RPMI8226 (cell line): ENCODE measurements around the gene MED13L.
"Not testable (repeated sequence)": the region's sequence is repeated elsewhere in the genome, so short reads cannot be mapped to it uniquely, and the experiment has no call there.

Experiments used
- DNase-seq: peaks from one replicate; pipeline ENCODE4 v3.0.0-alpha.2; 2015

The MED13L gene

GRCh38 chr12:115998794-115999478, 278.6 kb downstream of the MED13L start:
- DNase-seq, result no peak

DNA sequence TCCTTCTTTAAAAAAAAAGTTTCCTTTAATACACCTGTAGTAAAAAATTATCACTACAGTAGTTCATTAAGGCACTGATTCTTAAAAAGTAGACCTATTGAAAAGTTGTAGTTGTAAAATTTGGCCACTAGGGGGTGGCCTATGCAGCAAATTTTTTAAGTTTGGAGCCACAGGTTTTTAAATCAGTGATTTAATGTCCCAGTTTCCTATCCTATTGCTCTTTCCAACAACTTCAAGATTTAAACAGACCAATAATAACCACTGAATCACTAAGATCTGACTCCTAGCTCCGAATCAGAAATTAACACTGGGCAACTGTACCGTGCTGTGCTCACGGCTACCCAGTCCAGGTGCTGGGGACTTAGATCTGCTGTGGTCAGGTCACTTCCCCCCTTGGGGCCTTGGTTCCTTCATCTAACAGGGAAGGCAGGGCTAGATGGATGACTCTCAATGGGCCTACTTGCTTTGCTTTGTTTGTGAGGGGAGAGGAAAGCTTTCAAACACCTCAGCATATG, 279.3 kb downstream of the MED13L start:
- peak; percentile 51 for DNase-seq

- DNase-seq, result no peak
Measured at GRCh38 chr12:115993737-115994136, 283.8 kb downstream of the MED13L start.

DNA sequence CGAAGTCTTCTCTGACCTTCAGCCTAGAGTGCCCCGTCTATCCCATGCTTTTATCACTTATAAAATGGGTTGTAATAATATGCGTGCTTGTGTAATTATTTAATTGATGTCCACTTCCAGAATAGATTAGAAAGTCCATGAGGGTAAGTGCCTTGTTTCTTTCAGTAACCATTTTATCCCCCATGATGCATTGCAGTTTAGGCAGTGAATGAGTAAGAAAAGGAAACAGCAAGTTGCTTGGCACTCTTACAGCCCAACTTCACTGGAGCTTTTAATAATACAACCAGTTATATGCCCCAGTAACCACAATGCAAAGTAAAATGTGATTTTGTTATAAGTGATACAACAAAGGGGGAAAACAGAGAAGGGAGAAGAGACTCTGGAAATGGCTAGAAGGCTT, 287.3 kb downstream of the MED13L start:
- DNase-seq, result no peak

DNA sequence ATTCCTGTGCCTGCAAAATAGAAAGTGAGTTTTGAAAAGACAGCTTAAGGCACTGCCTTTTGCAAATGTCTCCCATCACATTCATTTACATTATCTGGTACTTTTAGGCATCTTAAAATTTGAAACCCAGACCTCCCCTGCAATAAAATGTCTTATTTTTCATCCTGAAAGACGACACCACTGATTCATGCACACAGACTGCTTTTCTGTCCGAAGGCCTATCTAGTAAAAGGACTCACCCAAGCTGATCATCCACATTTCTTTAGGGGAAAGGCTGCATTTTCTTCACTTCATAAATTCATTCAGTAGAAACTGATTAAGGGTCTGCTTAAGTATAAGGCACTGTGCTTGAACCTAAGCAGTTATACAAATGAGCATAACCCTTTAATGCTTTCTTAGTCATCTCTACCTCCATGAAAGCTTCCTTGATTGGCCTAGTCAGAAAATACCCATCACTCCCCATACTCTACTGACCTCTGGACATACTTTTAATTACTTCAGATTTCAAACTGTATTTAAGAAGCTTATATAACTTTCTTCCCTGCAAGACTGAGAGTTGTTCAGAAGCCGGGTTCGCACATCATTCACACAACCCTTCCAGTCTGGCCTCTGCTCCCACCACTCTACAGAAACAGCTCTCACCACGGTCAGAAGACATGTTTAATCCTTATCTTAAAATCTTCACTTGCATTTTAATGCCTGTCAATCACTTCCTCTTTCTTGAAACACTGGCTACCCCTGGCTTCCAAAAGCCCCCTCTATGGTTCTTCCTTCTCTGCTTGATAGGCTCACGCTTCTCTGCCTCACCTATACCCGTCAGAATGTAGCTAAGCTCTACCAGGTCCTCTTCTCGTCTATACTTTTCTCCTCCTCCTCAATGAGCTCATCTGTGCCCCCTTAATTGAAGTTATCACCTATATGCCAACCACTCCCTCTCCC, 288.6 kb downstream of the MED13L start:
- DNase-seq, result no peak

DNA sequence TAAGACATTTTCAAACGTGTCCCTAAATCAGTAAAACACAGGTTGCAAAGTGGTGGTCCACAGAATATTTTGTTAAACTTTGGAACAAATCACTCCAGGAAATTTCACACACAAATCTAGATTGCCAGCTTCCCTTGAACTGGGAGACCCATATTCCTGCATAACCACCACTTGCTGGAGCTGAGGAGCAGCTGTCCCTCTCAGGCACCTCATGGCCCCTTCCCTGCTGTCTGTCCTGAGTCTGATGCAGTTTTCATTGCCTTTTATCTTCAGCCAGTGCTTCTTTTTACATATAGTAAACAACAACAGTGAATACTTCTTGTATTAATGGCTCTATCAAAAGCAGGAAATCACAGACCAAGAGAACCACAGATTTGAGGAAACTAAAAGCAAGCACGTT, 289.3 kb downstream of the MED13L start:
- DNase-seq, result no peak

GRCh38 chr12:115984616-115985015, 292.9 kb downstream of the MED13L start:
- DNase-seq, result no peak

- DNase-seq, result no peak
Measured at GRCh38 chr12:115983226-115983798, 294.2 kb downstream of the MED13L start.

GRCh38 chr12:115980339-115980738, 297.2 kb downstream of the MED13L start:
- DNase-seq, result no peak

DNA sequence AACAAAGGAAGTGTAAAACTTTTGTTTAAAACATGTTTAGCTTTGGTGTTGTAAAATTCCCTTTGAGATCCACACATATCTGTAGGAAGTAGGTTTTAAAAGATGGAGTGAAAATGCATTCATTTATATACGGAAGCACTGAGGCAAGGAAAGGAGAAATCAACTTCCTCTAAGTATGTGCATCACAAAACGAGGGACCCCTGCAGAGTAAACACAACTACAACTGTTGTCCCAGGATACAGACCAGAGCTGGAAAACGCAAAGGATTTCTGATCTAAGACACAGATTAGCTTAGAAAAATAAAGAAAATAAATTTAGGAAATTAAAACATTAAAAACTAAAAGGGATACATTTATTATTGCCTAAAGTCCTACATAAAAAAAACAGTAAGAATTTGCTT, 297.6 kb downstream of the MED13L start:
- no peak for DNase-seq

GRCh38 chr12:115979351-115979750, 298.1 kb downstream of the MED13L start:
- DNase-seq, result no peak

DNA sequence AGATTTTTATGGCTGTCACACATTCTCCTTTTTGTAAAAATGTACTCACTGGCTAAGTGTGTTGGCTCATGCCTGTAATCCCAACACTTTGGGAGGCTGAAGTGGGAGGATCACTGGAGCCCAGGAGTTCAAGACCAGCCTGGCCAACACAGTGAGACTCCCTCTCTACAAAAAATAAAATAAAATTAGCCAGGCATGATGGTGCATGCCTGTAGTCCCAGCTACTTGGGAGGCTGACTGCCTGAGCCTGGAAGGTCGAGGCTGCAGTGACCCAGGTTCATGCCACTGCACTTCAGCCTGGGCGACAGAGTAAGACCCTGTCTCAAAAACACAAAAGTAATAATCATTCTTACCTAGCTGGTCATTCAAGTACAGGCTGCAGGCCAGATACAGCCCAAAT, 300.7 kb downstream of the MED13L start:
- DNase-seq, result not testable (repeated sequence)

- DNase-seq, result no peak
Measured at GRCh38 chr12:115975411-115975810, 302.1 kb downstream of the MED13L start.

DNA sequence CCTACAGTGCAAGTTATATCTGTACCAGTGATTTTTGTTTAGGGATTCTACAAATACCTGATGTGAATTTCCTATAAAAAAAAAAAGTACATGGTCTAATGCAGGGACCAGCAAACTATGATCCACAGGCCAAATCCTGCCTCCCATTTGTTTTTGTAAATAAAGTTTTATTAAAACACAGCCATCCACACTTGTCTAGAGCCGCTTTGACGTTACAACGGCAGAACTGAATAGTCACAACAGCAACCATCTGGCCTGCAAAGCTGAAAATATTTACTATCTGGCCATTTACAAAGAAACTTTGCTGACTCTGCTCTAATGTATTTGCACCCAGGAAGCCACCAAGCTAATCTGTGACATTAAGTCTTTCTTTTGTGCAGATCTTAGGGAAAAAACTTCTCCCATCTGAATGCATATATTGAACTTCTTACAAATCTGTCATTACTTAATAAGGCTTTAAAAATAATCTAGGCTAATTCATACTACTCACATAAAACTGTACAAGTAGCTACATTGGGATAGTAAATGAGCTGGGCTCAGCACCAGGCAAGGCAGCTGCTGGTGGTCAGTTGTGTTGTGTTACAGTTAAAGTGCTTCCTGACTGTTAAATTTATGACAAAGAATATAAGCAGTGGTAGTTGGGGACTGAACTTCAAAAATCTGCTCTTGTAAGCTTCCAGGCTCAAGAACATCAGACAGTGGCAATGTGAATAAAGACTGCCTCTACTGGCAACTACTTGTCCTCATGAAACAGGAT, 303.3 kb downstream of the MED13L start:
- no peak for DNase-seq

DNA sequence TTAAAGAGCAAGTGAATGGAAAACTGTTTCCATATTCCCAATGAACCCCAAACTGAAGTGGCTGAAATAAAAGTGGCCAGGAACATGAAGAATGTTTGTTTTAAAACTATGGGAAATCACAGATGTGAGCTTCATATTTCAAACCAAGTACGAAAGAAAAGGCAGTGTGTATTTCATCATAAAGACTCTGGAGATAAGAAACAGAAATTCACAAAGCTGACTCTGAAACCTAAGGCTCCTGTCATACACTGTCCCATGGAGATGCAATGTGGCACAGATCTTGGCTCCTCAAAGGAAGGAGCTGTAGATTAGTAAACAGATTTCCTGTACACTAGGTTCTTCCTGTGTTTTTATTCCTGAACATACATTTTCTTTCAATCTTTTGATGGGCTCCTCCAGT, 304.4 kb downstream of the MED13L start:
- DNase-seq, result no peak

DNA sequence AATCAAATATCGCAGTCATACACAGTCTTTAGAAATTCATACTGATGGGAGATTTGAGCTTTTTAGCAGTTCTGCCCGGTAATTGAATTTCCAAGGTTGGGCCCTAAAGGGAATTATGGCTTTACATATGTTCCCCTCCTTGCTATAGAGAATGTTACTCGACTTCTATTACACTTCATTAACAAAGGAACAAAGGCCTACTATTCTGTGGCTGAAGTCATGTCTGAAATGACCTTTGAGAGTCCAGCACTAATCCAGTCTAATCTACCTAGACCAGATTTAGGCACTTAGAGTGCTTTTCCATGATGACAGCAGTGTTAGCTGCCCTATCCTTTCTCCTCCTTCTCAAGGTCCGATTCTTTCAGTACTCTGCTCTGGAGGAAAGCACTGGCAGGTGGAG, 305.3 kb downstream of the MED13L start:
- no peak for DNase-seq

DNA sequence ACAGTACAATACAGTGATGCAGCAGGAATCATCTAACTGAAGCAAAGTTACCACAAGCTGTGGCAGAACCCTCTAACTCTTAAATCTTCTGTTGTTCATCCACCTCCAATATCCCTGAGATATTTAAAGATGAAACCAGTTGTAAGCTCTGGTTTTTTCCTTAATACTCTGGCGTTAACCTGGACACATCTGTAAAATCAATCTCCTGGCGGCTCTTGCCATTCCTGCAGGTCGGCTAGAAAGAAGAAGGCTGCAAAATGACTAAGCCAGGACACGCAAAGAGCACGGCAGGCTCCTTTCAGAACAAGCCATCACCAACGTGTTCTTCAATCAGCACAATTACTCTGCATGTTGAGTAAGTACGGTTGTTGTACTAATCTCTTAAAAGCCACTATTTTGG, 309.3 kb downstream of the MED13L start:
- DNase-seq, result no peak

- DNase-seq, result no peak
Measured at GRCh38 chr12:115966376-115966775, 311.1 kb downstream of the MED13L start.

GRCh38 chr12:115964626-115965025, 312.9 kb downstream of the MED13L start:
- DNase-seq, result no peak

DNA sequence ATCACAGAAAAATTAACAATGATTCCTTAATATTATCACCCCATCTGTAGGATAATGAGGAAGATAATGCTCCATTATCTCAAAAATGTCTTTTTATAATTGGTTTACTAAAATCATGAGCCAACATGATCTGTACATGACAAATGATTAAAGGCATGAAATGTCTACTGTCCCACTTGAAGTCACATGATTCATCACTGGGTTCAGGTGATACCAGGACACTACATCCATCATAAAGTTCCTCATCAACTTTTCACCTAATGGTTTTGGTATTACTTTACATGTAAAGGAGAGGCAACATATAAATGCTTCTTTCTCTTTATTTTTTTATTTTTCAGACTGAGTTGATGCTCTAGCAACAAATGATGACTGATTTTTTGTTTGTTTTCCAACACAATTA, 313.3 kb downstream of the MED13L start:
- DNase-seq, result no peak

- no peak for DNase-seq
Measured at GRCh38 chr12:115962216-115962615, 315.3 kb downstream of the MED13L start.

GRCh38 chr12:115960868-115961802, 316.4 kb downstream of the MED13L start:
- no peak for DNase-seq
